Erythroblast (primary cell): Measurements from ENCODE around the gene RNLS.

Source experiments
- GATA1 ChIP-seq: IDR thresholded peaks from 2 replicates; pipeline ENCODE4 v1.6.1; 2011; ENCODE audit warnings: low read depth, mild to moderate bottlenecking, control low read depth, low read length, moderate library complexity
- POLR2A ChIP-seq: IDR thresholded peaks from 2 replicates; pipeline ENCODE4 v1.6.1; 2011; ENCODE audit warnings: mild to moderate bottlenecking, low read length

DNA sequence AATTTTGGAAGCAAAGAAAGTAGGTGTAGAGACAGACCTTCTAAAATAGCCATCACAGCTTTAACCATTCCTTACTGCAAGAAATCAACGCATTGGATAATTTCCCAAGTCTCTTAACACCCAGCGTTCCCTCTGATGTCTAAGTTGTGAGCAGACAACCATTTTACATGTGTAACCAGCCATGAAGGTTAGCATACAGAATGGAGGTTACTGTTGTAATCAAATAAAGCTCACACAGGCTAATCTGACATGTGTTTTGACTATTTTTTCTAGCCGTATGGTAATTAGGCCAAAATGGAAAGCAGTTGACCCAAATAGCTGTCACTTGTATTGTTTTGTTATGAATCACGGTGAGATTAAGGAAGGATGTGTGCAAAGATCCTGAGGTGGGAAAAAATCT is 336.4 kb downstream of the RNLS start:
- TF ChIP-seq POLR2A: no peak
- TF ChIP-seq GATA1: no peak
